ENCODE measurements around the gene FHIT.

FHIT gene

DNA sequence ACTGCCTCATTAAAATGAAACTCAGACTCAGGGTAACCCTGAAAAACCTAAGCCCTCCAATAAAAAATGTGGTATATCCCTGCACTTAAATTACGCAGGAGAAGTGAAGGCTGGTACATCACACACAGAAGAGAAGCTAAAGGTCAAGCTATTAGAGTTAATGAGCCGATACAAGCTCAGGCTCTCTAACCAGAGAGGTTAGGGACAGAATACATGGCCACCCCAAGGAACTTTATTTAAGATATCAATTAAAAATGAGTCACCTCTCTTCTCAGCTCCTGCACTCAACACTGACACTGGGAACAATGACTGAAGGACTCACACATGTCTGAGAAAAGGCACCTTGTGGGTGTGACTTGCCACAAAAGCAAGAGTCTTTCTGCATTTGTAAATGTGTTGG, 1400.8 kb downstream of the FHIT start:
- no peak overlapping the region for H3K4me3 Mint-ChIP-seq
- H3K36me3 Mint-ChIP-seq (ENCODE audit: low read depth) = peaks cover 3% of the 10 kb centered on the region
- H3K9me3 Mint-ChIP-seq = peaks cover 11% of the 10 kb centered on the region
- no peak overlapping the region for H3K27ac Mint-ChIP-seq
- no peaks in the 10 kb centered on the region for H3K27me3 Mint-ChIP-seq
- DNase-seq = no peak
- H3K4me1 Mint-ChIP-seq (ENCODE audit: low read depth) = no peaks in the 10 kb centered on the region

DNA sequence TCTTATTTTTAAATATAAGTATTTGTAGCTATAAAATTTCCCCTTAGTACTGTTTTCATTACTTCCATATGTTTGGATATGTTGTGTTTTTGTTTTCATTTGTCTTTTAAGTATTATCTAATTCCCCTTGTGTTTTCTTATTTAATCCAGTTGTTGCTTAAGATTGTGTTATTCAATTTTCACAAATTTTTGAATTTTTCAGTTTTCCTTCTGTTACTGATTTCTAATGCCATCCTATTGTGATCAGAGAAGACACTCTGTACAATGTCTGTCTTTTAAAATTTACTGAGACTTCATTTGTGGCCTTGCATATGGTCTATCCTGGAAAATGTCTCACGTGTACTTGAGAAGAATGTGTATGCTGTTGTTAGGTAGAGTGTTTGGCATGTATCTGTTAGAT, 1405.9 kb downstream of the FHIT start:
- peaks cover 8% of the 10 kb centered on the region for H3K4me1 Mint-ChIP-seq (ENCODE audit: low read depth)
- peaks cover 3% of the 10 kb centered on the region for H3K36me3 Mint-ChIP-seq (ENCODE audit: low read depth)
- no peaks in the 10 kb centered on the region for H3K27me3 Mint-ChIP-seq
- no peak overlapping the region for H3K27ac Mint-ChIP-seq
- DNase-seq = no peak
- H3K9me3 Mint-ChIP-seq = peaks cover 11% of the 10 kb centered on the region
- H3K4me3 Mint-ChIP-seq = no peak overlapping the region

DNA sequence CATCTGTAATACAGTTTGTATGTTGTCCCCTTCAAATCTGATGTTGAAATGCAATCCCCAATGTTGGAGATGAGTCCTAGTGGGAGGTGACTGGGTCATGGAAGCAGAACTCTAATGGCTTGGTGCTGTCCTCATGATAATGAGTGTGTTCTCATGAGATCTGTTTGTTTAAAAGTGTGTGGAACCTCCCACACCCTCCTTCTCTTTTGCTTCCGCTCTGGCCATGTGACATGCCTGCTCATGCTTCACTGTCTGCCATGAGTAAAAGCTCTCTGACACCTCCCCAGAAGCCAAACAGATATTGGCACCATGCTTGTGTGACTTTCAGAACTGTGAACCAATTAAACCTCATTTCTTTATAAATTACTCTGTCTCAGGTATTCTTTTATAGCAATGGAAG, 1407.4 kb downstream of the FHIT start:
- H3K36me3 Mint-ChIP-seq (ENCODE audit: low read depth) = peaks cover 1% of the 10 kb centered on the region
- H3K4me1 Mint-ChIP-seq (ENCODE audit: low read depth) = peaks cover 20% of the 10 kb centered on the region

DNA sequence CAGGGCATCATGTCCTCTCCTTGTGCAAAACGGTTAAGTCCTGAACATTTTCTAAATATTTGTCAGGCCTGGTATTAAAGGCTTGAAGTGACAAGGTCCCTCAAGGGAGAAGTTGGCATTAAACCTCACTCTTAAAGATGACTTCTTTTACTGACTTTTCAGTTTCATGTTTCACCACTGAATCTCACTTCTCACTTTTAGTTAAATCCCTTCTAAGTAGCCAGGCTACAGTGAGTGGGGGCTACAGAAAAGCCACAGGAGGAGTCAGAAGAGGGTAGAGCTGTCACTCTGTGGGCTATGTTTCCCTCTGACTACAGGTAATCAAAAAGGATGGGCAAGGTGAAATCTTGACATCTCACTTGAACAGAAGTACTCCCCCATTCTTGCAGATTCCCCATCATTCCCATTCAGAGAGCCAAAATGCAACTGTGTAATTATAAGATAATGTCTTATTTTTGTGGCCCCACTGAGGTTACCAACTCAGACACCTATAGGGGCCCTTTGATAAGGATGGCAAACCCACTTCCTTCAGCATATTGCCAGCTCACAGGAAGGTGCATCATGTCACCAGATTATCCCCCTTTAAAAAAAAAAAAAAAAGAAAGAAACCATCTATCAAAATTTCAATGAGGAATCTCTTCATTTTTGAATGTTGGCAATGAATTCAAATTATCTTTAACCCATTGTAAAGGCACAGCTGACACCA, 1411.3 kb downstream of the FHIT start:
- H3K9me3 Mint-ChIP-seq = no peaks in the 10 kb centered on the region
- no peaks in the 10 kb centered on the region for H3K27me3 Mint-ChIP-seq
- DNase-seq = no peak
- peak overlapping the region; percentile 58 for H3K27ac Mint-ChIP-seq
- H3K36me3 Mint-ChIP-seq (ENCODE audit: low read depth) = no peaks in the 10 kb centered on the region
- H3K4me1 Mint-ChIP-seq (ENCODE audit: low read depth) = peaks cover 20% of the 10 kb centered on the region
- H3K4me3 Mint-ChIP-seq = no peak overlapping the region

More for the DNA sequence above, 1407.4 kb downstream of the FHIT start:
- no peak overlapping the region for H3K27ac Mint-ChIP-seq
- no peak overlapping the region for H3K4me3 Mint-ChIP-seq
- DNase-seq = no peak
- peaks cover 11% of the 10 kb centered on the region for H3K9me3 Mint-ChIP-seq
- no peaks in the 10 kb centered on the region for H3K27me3 Mint-ChIP-seq

DNA sequence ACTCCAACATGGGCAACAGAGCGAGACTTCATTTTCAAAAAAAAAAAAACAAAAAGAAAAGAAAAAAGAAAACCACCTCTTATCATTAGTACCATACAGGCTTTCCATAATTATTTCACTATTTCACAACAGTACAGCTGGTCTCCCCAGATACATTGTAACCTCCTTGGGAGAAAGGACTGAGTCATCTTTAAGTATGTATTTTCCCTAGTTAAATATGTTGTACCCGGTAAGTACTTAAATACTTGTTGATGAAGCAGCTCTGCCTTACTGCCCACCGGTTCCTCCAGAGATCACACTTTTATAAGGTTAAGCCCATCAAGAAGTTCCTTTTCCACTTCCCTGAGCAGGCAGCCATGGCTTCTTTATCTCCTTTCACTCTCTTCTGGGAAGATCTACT, 1412.0 kb downstream of the FHIT start:
- Mint-ChIP-seq H3K27me3 (no peaks in the 10 kb centered on the region), H3K4me3 (no peak overlapping the region), H3K27ac (peak overlapping the region; percentile 58), H3K9me3 (no peaks in the 10 kb centered on the region), H3K36me3 (ENCODE audit: low read depth) (no peaks in the 10 kb centered on the region), H3K4me1 (ENCODE audit: low read depth) (peaks cover 20% of the 10 kb centered on the region)
- no peak for DNase-seq

DNA sequence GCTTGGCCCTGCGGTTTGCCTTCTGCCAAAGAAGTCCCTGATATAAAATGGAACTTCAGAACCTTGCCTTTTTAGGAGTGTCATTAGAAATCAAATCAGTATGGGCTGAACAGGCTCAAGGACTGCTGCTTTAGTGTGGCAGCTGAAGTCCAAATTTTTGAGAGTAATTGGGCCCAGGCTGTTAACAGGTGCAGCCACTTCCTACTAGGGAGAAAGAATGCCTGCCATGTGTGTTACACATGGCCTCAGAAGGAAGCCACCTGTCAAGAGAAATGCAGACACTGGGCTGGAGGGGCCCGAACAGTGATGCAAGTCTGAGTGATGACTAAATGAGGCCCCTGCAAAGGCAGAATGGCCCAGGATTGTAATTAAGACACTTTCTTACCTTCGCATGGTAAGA, 1414.7 kb downstream of the FHIT start:
- H3K36me3 Mint-ChIP-seq (ENCODE audit: low read depth) = no peaks in the 10 kb centered on the region
- no peaks in the 10 kb centered on the region for H3K9me3 Mint-ChIP-seq
- no peak overlapping the region for H3K27ac Mint-ChIP-seq
- H3K4me3 Mint-ChIP-seq = no peak overlapping the region
- DNase-seq = no peak
- no peaks in the 10 kb centered on the region for H3K27me3 Mint-ChIP-seq
- H3K4me1 Mint-ChIP-seq (ENCODE audit: low read depth) = peaks cover 20% of the 10 kb centered on the region

DNA sequence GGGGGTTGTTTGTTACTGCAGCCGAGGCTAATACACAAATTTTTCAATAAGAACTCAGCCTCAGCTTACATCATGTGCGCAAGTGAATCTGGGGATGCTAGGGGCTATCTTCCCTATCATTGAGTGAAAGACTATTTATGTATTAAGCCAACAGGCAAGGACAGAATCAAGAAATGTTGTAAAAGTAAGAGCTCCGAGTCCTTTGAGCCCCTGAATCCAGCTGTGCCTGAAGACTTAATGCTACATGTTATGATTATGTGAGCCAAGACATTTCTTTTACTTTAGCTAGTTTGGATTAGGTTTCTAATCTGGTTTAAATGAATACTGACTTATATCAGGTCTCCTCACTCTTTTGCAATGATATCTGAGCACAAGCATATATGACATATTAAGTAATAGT, 1418.5 kb downstream of the FHIT start:
- no peaks in the 10 kb centered on the region for H3K27me3 Mint-ChIP-seq
- H3K4me1 Mint-ChIP-seq (ENCODE audit: low read depth) = no peaks in the 10 kb centered on the region
- no peak for DNase-seq
- H3K36me3 Mint-ChIP-seq (ENCODE audit: low read depth) = no peaks in the 10 kb centered on the region
- H3K27ac Mint-ChIP-seq = no peak overlapping the region
- no peaks in the 10 kb centered on the region for H3K9me3 Mint-ChIP-seq
- no peak overlapping the region for H3K4me3 Mint-ChIP-seq

DNA sequence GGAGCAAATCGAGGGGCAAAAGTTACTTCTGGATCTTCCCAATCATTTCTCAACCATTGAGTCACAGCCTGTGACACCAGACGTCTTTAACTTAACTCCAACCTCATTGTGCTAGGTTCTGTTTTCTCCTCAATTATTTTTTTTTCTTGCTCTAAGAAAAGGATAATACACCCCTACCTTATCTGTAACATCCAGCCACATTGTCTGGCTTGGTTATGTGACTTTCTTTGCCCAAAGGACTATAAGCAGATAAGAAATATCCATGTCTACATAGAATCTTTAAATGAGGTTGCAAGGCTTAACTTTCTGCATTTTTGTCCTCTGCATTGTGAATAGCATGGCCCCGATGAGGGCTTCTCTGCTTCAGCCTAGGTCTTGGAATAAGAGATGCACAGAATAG, 1419.0 kb downstream of the FHIT start:
- H3K27ac Mint-ChIP-seq = no peak overlapping the region
- H3K27me3 Mint-ChIP-seq = no peaks in the 10 kb centered on the region
- H3K4me1 Mint-ChIP-seq (ENCODE audit: low read depth) = no peaks in the 10 kb centered on the region
- H3K9me3 Mint-ChIP-seq = no peaks in the 10 kb centered on the region
- H3K36me3 Mint-ChIP-seq (ENCODE audit: low read depth) = no peaks in the 10 kb centered on the region
- no peak overlapping the region for H3K4me3 Mint-ChIP-seq
- no peak for DNase-seq

DNA sequence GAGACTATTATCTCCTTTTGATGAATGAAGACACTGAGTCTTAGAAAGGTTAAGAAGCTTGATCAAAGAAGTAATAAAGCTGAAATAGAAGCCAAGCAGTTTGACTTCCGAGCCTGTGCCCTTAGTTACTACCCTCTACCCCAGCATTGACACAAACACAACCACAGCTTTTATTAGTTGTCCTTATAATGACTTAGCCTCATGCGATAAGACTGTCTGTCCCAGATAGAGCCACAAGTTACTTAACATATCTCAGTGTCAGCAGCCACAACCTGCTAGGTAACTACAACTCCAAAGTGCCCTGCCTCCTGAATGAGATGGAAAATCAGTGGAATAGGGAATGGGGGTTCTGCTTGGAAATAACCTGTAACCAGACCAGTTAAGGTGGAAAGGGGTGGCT, 1419.9 kb downstream of the FHIT start:
- H3K36me3 Mint-ChIP-seq (ENCODE audit: low read depth) = no peaks in the 10 kb centered on the region
- no peaks in the 10 kb centered on the region for H3K4me1 Mint-ChIP-seq (ENCODE audit: low read depth)

DNA sequence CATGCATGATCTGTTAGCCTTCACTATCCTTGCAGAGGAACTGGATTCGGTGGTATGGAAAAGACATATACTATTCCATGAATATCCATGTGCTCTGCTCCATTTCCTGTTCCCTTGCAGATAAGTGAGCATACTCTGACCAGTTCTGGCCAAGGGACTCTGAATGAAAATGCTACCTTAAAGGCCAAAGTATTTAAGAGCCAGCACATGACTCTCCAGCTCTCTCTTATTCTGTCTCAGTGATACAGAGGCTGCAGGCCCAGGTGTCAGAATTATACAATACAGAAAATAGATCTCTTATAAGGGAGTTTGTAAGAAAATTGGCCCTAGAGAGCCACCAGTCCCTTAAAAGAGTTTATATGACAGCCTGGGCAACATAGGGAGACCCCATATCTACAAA, 1421.7 kb downstream of the FHIT start:
- peaks cover 5% of the 10 kb centered on the region for H3K4me1 Mint-ChIP-seq (ENCODE audit: low read depth)
- no peak overlapping the region for H3K4me3 Mint-ChIP-seq
- DNase-seq = no peak
- no peaks in the 10 kb centered on the region for H3K9me3 Mint-ChIP-seq
- no peaks in the 10 kb centered on the region for H3K27me3 Mint-ChIP-seq
- H3K36me3 Mint-ChIP-seq (ENCODE audit: low read depth) = no peaks in the 10 kb centered on the region
- no peak overlapping the region for H3K27ac Mint-ChIP-seq

More for the DNA sequence above, 1419.9 kb downstream of the FHIT start:
- no peak for DNase-seq
- H3K4me3 Mint-ChIP-seq = no peak overlapping the region
- H3K27ac Mint-ChIP-seq = no peak overlapping the region
- H3K27me3 Mint-ChIP-seq = no peaks in the 10 kb centered on the region
- no peaks in the 10 kb centered on the region for H3K9me3 Mint-ChIP-seq

DNA sequence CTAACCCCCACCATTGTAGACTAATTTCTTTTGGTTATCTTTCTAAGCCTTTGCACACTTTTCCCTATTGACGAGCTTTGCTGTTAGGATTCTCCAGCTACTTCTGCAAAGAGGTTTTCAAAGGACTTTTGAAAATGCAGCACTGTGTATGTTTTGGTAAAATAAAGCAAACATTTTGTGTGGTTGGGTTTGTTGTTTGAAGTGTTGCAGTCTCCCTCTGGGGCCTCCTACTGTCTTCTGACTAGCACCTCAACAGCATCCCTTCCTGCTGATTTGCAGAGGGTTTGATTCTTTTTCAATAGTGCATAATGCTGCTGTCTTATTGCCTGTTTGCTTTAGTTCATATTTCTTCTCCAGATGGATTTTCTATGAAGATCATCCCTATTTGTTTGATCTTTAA, 1426.4 kb downstream of the FHIT start:
- Mint-ChIP-seq H3K36me3 (ENCODE audit: low read depth) (no peaks in the 10 kb centered on the region), H3K27me3 (no peaks in the 10 kb centered on the region), H3K4me1 (ENCODE audit: low read depth) (peaks cover 18% of the 10 kb centered on the region), H3K27ac (no peak overlapping the region), H3K9me3 (no peaks in the 10 kb centered on the region), H3K4me3 (no peak overlapping the region)
- DNase-seq = no peak

DNA sequence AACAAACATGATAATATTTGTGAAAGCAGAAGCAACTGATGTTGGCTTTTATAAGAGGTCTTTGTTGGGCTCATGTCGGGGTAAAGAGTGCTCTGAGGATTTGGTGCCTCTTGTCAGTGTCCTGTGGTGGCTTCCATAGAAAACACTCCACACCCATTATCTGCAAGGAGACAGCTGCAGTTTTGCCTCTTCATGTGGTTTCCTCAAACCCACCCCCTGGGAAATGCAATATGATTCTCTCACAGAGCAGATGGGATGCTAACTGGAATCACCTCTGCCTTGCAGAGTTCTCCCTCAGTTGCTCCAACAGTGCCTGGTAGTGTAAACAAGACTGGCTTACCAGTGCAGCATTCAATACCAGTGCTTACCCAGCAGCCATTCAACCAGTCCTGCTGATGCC, 1430.0 kb downstream of the FHIT start:
- H3K27ac Mint-ChIP-seq = no peak overlapping the region
- H3K4me1 Mint-ChIP-seq (ENCODE audit: low read depth) = peaks cover 18% of the 10 kb centered on the region
- no peaks in the 10 kb centered on the region for H3K36me3 Mint-ChIP-seq (ENCODE audit: low read depth)
- no peak for DNase-seq
- H3K9me3 Mint-ChIP-seq = no peaks in the 10 kb centered on the region
- no peak overlapping the region for H3K4me3 Mint-ChIP-seq
- no peaks in the 10 kb centered on the region for H3K27me3 Mint-ChIP-seq

DNA sequence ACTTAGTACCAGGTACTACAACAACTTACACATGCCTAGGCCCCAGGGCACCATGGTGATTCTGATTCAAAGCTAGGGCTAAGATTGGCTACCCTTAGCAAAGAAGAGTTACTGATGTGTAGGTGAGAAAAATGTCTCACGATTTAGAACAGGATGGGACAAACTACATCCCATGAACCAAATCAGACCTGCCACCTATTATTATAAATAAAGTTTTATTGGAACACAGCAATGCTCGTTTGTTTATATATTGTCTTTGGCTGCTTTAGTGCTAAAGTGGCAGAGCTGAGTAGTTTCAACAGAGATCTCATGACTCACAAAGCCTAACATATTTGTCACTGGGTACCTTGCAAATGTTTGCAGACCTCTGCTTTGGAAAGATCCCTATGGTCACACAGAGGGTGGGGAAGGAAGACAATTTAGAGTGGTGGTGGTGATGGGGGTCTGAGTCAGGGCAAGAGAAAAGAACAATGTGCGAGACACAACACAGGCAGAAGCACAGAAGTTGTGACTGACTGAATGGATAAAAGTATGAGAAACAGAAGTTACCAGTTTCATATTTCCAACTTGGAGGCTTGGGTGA, 1430.8 kb downstream of the FHIT start:
- Mint-ChIP-seq H3K27ac (no peak overlapping the region), H3K36me3 (ENCODE audit: low read depth) (no peaks in the 10 kb centered on the region), H3K4me1 (ENCODE audit: low read depth) (peaks cover 17% of the 10 kb centered on the region), H3K27me3 (no peaks in the 10 kb centered on the region), H3K4me3 (no peak overlapping the region), H3K9me3 (no peaks in the 10 kb centered on the region)
- no peak for DNase-seq

DNA sequence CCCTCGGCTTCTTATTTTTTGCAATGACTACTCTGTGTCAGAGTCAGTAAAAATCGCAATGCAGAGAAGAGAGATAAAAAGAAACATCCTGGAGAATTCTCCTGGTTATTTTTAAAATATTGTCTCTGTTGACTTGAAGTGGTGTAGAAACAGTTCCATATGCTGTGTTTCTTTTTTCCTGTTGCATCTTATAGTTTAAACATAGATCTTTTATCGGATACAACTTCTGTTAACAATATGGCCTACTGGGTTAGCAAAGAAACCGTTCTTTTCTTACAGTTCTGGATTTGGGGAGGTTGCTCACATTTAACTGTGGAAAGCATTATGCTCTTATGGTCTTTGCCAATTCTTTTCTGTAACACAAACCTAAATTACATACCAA, 1432.3 kb downstream of the FHIT start:
- Mint-ChIP-seq H3K4me1 (ENCODE audit: low read depth) (peaks cover 10% of the 10 kb centered on the region), H3K4me3 (no peak overlapping the region), H3K9me3 (no peaks in the 10 kb centered on the region), H3K27me3 (no peaks in the 10 kb centered on the region), H3K27ac (no peak overlapping the region), H3K36me3 (ENCODE audit: low read depth) (no peaks in the 10 kb centered on the region)
- no peak for DNase-seq

DNA sequence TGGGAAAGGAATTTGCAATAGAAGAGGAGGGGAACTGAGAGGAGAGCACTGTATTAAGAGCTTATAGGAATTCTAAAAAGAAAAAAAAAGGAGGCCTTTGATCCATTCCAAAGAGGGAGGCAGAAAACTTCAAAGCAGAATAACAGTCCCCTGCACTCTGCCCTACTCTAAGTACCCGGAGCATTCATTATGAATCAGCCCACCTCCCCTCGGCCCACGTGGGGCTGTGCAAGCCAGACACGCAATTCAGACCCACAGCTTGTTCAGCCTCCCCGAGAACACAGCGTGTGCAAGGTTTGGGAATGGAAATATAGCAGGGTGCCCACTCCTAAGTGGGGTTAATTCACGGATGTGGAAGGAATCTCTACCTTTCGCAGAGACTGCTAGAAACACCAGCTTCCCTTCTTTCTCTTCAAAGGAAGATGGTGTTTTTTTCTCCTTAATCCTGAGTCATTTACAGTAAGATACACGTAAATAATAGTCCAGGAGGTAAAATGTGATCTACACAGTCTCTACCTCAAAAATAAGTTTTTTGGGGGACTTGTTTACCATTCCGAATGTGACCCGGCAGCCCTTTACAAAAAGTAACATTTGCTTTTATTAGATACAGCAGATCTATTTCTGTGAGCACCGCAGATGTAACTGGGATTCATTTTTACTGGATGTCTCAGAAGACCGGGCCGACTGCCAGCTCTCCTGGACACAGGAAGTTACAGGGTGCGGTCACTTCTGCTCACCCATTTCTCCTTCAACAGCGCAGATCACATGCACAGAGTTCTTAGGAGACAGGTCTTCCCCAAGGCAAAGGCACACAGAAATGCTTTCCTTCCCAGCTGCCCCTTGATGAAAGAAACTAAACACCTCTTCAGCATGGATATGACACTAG, 1433.0 kb downstream of the FHIT start:
- Mint-ChIP-seq H3K9me3 (no peaks in the 10 kb centered on the region), H3K4me3 (no peak overlapping the region), H3K27me3 (no peaks in the 10 kb centered on the region), H3K36me3 (ENCODE audit: low read depth) (no peaks in the 10 kb centered on the region), H3K27ac (no peak overlapping the region), H3K4me1 (ENCODE audit: low read depth) (peaks cover 10% of the 10 kb centered on the region)
- no peak for DNase-seq

Data from activated T-cell treated with anti-CD3 and anti-CD28 coated beads, Interleukin-2, amount 50 U/mL, for 24 hours (primary cell).